HepG2 (cell line): ENCODE data around the gene GART. TPM values are rescaled to one million over a fixed set of nuclear protein-coding genes. Genes with fewer than 3 reads are reported as not detected.
A peak's percentile ranks its signal among the peaks of the same experiment; 100 is the strongest.

Experiments used
- ATAC-seq: fragments of 200-7000 bp; cut with Tn5 transposase; 3 replicates; pipeline ENCODE4 v1.9.1; 2020; ENCODE audit warnings: mild to moderate bottlenecking, moderate library complexity
- BruUV-seq: library from RNA; stranded (reverse); fragments of 400-500 nt; replicated peaks from 2 replicates; lab custom pipeline; 2021; lab: Mats Ljungman, UMichigan
- CTCF ChIA-PET: fragments of 300-600 bp; formaldehyde crosslinking; extraction: SDS; loops from one replicate; lab custom pipeline; 2021; ENCODE audit warnings: low total read pairs, inconsistent platforms, low intra/inter-chr PET ratio; lab: Yijun Ruan, JAX
- POLR2A ChIA-PET: fragments of 350-600 bp; sonication (Branson Sonifier 250); formaldehyde crosslinking; loops from one replicate; lab custom pipeline; 2020; ENCODE audit warnings: antibody characterized with exemption, inconsistent platforms; lab: Yijun Ruan, JAX
- DNase-seq: peaks from one replicate; pipeline ENCODE4 v3.0.0-alpha.2; 2015; ENCODE audit warnings: low spot score
- FAIRE-seq: peaks from 3 replicates; lab custom pipeline; 2011; peaks lifted over from hg19 to GRCh38; lab: Jason Lieb, UNC
- H2AFZ ChIP-seq: one replicate; pipeline ENCODE4 v1.6.1; 2011; ENCODE audit warnings: low read length, inconsistent platforms
- H3K27ac ChIP-seq: fragments of 300-600 bp; 3 replicates; pipeline ENCODE4 v1.8.0; 2011; ENCODE audit warnings: mixed run types, mild to moderate bottlenecking, mixed read lengths, low read length, inconsistent platforms; ENCODE audit not compliant: insufficient read depth; ENCODE audit errors: extremely low read length
- H3K27me3 ChIP-seq, 2 experiments: fragments of 200-600 bp in 1 of 2; 2 replicates in 1 of 2; 3 replicates in 1 of 2; pipeline versions ENCODE4 v1.6.0 to v1.8.0; 2011; ENCODE audit warnings: low read length in 2 of 2, mild to moderate bottlenecking in 2 of 2, moderate library complexity in 2 of 2, inconsistent platforms in 1 of 2; ENCODE audit not compliant: insufficient read depth in 2 of 2, control insufficient read depth in 1 of 2
- H3K36me3 ChIP-seq, 2 experiments: fragments of 200-600 bp in 1 of 2; replicated peaks in 1 of 2; 2 replicates in 1 of 2; 3 replicates in 1 of 2; pipeline versions ENCODE4 v1.5.1 to v1.8.0; 2011; ENCODE audit warnings: low read length in 2 of 2, inconsistent platforms in 1 of 2; ENCODE audit not compliant: insufficient read depth in 2 of 2, control insufficient read depth in 1 of 2
- H3K4me1 ChIP-seq: 2 replicates; pipeline ENCODE4 v1.5.1; 2012; ENCODE audit warnings: low read length, inconsistent platforms; ENCODE audit not compliant: insufficient read depth
- H3K4me2 ChIP-seq: 2 replicates; pipeline ENCODE4 v1.6.0; 2011; ENCODE audit warnings: low read depth, low read length, inconsistent platforms
- H3K4me3 ChIP-seq, 3 experiments: fragments of 200-600 bp in 1 of 3; sonication (generic), shearing (Covaris generic) in 1 of 3; replicated peaks in 1 of 3; 2 replicates each; pipeline ENCODE4 v1.5.1; 2011 to 2016; ENCODE audit warnings: low read length in 3 of 3, inconsistent platforms in 2 of 3, low read depth in 2 of 3, mild to moderate bottlenecking in 2 of 3, control low read depth in 1 of 3, mixed read lengths in 1 of 3; ENCODE audit not compliant: insufficient read depth in 1 of 3
- H3K79me2 ChIP-seq: one replicate; pipeline ENCODE4 v1.6.1; 2011; ENCODE audit warnings: low read length, inconsistent platforms; ENCODE audit not compliant: insufficient read depth
- H3K9ac ChIP-seq: 2 replicates; pipeline ENCODE4 v1.6.0; 2011; ENCODE audit warnings: mild to moderate bottlenecking, low read depth, low read length, inconsistent platforms; ENCODE audit not compliant: insufficient read depth
- H3K9me3 ChIP-seq: 2 replicates; pipeline ENCODE4 v1.5.1; 2012; ENCODE audit warnings: mild to moderate bottlenecking, low read length
- H4K20me1 ChIP-seq: 2 replicates; pipeline ENCODE4 v1.6.0; 2011; ENCODE audit warnings: inconsistent platforms, mild to moderate bottlenecking, low read length, moderate library complexity; ENCODE audit not compliant: insufficient read depth
- AGO1 ChIP-seq: fragments of 200-400 bp; formaldehyde crosslinking; IDR thresholded peaks from 2 replicates; pipeline ENCODE4 v1.6.1; 2017; ENCODE audit warnings: mild to moderate bottlenecking, low read depth, low read length, moderate library complexity; ENCODE audit not compliant: poor library complexity, severe bottlenecking
- AKAP8 ChIP-seq: sonication (generic); formaldehyde crosslinking; IDR thresholded peaks from 2 replicates; pipeline ENCODE4 v1.5.1; 2020; ENCODE audit warnings: mild to moderate bottlenecking, missing genetic modification reagents
- ATF7 ChIP-seq, 2 experiments: fragments of 450-650 bp in 1 of 2; sonication (generic) in 1 of 2; formaldehyde crosslinking in 1 of 2; IDR thresholded peaks; 2 replicates each; pipeline versions ENCODE4 v1.4.0 to v1.6.1; 2016 to 2020; ENCODE audit warnings: antibody characterized with exemption in 1 of 2, mild to moderate bottlenecking in 1 of 2, missing genetic modification reagents in 1 of 2
- BCL6 ChIP-seq: IDR thresholded peaks from 2 replicates; pipeline ENCODE4 v1.6.1; 2016; ENCODE audit warnings: missing genetic modification reagents, missing compliant biosample characterization
- KDM1A ChIP-seq: IDR thresholded peaks from 2 replicates; pipeline ENCODE4 v1.6.1; 2016; ENCODE audit warnings: missing compliant biosample characterization
- PAWR ChIP-seq: sonication (generic); formaldehyde crosslinking; IDR thresholded peaks from 2 replicates; pipeline ENCODE4 v1.4.0; 2020; ENCODE audit warnings: missing genetic modification reagents, mild to moderate bottlenecking, borderline replicate concordance
- POGZ ChIP-seq: sonication (generic); formaldehyde crosslinking; IDR thresholded peaks from 2 replicates; pipeline ENCODE4 v1.4.0; 2020; ENCODE audit warnings: mild to moderate bottlenecking, missing genetic modification reagents
- RBM22 ChIP-seq: fragments of 200-400 bp; formaldehyde crosslinking; optimal IDR thresholded peaks from 2 replicates; pipeline ENCODE3; 2017; ENCODE audit warnings: mild to moderate bottlenecking, low read length, moderate library complexity
- ZKSCAN1 ChIP-seq: fragments of 150-350 bp; IDR thresholded peaks from 2 replicates; pipeline ENCODE4 v1.6.1; 2014; ENCODE audit warnings: low read length
- WGBS: methylation state at CpG from one replicate; pipeline ENCODE4 v1.1.6; 2017; ENCODE audit warnings: low lambda C conversion rate; 5-methylcytosine and 5-hydroxymethylcytosine counted together
- in situ Hi-C: cut with HindIII; loops from 2 replicates; pipeline ENCODE4 v1.10.0; 2017; ENCODE audit warnings: low pct_unique_long_range_greater_than_20kb; ENCODE audit not compliant: extremely low pct_ligation_motif_present
- intact Hi-C: fragments of 100-400 bp; cut with micrococcal nuclease; formaldehyde crosslinking; loops from one replicate; pipeline ENCODE4 v1.10.0; 2022; ENCODE audit not compliant: unreplicated experiment
- polyA plus RNA-seq, 8 experiments: library from polyadenylated mRNA; depleted of rRNA in 3 of 8; stranded (reverse) in 7 of 8; unstranded in 1 of 8; fragments of >200 nt; fragmentation: Illumina TruSeq in 4 of 8; extraction: Trizol in 4 of 8; gene quantifications; 2 replicates each; pipeline versions ENCODE4 v1.2.1 to v1.2.3, GENCODE V29; 2011 to 2016; ENCODE audit warnings: low read depth in 4 of 8, missing spikeins in 1 of 8, mixed read lengths in 1 of 8; ENCODE audit not compliant: insufficient read depth in 1 of 8
- total RNA-seq, 5 experiments: library from RNA; depleted of rRNA; stranded (reverse); fragments of >200 nt; fragmentation: Illumina TruSeq; extraction: Trizol; gene quantifications; 2 replicates each; pipeline ENCODE4 v1.2.3, GENCODE V29; 2016; ENCODE audit warnings: low read depth in 1 of 5

The GART gene
- total and polyA plus RNA-seq, 2 of the 13 experiments (the other 11 are each of a cell fraction or from before 2014, with no cell fraction given) = 17.9 to 109 TPM

DNA sequence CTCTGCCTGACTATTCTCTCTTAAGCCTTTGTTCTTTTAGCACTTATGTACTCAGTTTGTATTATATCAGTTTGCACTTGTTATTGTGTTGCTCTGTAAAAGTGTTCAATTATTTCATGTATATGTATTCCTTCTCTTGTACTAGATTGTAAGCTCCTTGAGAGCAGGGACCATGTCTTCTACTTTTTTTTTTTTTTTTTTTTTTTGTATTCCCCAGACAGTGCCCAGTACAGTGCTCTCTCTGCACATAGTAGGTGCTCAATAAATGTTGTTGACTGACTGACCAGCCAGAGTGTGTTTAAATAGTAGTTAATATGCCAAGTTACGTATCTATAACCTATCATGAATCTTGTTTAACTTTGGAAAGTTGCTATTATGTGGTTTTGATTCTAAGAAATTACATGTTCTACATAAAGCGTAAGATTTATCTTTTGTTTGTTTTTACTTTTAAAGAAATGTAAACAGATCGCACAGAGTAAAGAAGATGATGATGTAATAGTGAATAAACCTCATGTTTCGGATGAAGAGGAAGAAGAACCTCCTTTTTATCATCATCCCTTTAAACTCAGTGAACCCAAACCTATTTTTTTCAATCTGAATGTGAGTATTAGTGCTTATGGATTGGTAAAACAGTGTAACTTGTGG, 17.0 kb upstream of the GART start:
- no peaks in the 10 kb centered on the region for H3K9me3 ChIP-seq
- DNase-seq = no peak
- H3K79me2 ChIP-seq = peaks cover 58% of the 10 kb centered on the region
- peaks cover 31% of the 10 kb centered on the region for H4K20me1 ChIP-seq
- in situ Hi-C loops = no loop called here
- ChIA-PET POLR2A (no interaction called here), CTCF (no interaction called here)
- H3K4me3 ChIP-seq = no peak overlapping the region
- no TSS peak for BruUV-seq
- no peak overlapping the region for H2AFZ ChIP-seq
- no peak overlapping the region for H3K27ac ChIP-seq
- no peak overlapping the region for H3K4me2 ChIP-seq
- WGBS = 96% methylated on average over 4 of the region's 4 CpGs
- H3K27me3 ChIP-seq = no peaks in the 10 kb centered on the region; a peak in 1 of 5 replicates
- intact Hi-C loops = loop anchor here (2.0 kb wide), 2 partner anchors 14 to 34 kb away; no protein-coding TSS in a partner anchor
- no peak for ATAC-seq
- TF ChIP-seq ZKSCAN1 (peak; percentile 92), ATF7 (IDR thresholded peaks at IDR 0.05) (peak; percentile 51; the same call in 1 of the 2 replicates), ATF7 (CRISPR knock-in tag; IDR thresholded peaks at IDR 0.05) (no peak), PAWR (CRISPR knock-in tag) (no peak), AKAP8 (CRISPR knock-in tag) (no peak), BCL6 (CRISPR knock-in tag) (peak; percentile 46; the same call in 1 of the 2 replicates), KDM1A (CRISPR knock-in tag) (no peak), POGZ (CRISPR knock-in tag) (no peak)
- no peak for FAIRE-seq
- H3K9ac ChIP-seq = no peak overlapping the region
- peaks cover 11% of the 10 kb centered on the region; the same call in 1 of the 2 replicates for H3K4me1 ChIP-seq
- peaks cover 20 to 81% of the 10 kb centered on the region in 2 experiments for H3K36me3 ChIP-seq

DNA sequence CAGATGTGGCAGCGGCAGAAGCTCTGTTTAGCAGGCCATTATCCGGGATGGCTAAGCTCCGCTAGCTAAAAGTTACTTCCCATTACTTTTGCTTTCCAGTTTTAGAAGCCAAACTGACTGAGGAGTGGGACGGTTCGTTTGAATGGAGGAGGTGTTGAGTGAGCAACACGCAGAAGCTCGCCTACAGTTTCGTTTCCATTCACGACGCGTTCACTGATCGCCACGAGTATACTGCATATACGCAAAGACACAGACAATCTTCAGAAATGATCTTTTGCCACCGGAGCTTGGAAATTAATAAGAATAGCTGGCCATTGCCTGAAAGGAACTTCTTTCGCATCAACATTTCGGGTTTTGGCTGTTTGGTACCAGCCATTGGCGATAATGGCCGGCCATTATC, 15.5 kb upstream of the GART start:
- BruUV-seq = no TSS peak
- Histone ChIP-seq H3K4me3 (no peak overlapping the region), H3K27ac (no peak overlapping the region), H2AFZ (no peak overlapping the region), H3K36me3 (peaks cover 29 to 92% of the 10 kb centered on the region in 2 experiments), H3K4me1 (peaks cover 11% of the 10 kb centered on the region; the same call in 1 of the 2 replicates), H3K9me3 (no peaks in the 10 kb centered on the region), H3K9ac (no peak overlapping the region), H3K27me3 (no peaks in the 10 kb centered on the region), H3K79me2 (peaks cover 72% of the 10 kb centered on the region), H4K20me1 (peaks cover 43% of the 10 kb centered on the region), H3K4me2 (no peak overlapping the region)
- intact Hi-C loops = no loop called here
- in situ Hi-C loops = no loop called here
- POLR2A ChIA-PET = interaction anchor here (1.0 kb wide), 1 partner anchor 14 kb away, joined by 4 read pairs; the partner anchor contains the start of gene SON
- ATAC-seq (no peak), DNase-seq (no peak), FAIRE-seq (no peak)
- 98% methylated on average over 19 of the region's 19 CpGs for WGBS
- CTCF ChIA-PET = no interaction called here
- TF ChIP-seq AGO1 (no peak), RBM22 (peak; percentile 54)
- TF ChIP-seq, all 625 proteins: peak for 1
